Adrenal gland (tissue), 5 donors: ENCODE results near the gene MRPL2.

Experiments used
- POLR2A ChIP-seq, 2 donors: fragments of 450-650 bp; IDR thresholded peaks; one replicate each; pipeline ENCODE4 v1.6.1; 2017; ENCODE audit warnings: antibody characterized with exemption in 2 of 2, mild to moderate bottlenecking in 2 of 2, moderate library complexity in 1 of 2
- TF ChIP-seq, protein P1 (sequence below), 6 experiments: fragments of 450-650 bp in 4 of 6; fragments of 200-600 bp in 2 of 6; sonication (generic) in 1 of 6; IDR thresholded peaks; 1 replicate in 5 of 6; 2 replicates in 1 of 6; pipeline versions ENCODE4 v1.5.1 to v1.8.0; 2016 to 2021; ENCODE audit warnings: antibody characterized with exemption in 6 of 6, mild to moderate bottlenecking in 2 of 6, moderate library complexity in 1 of 6
- donor health status: DM: no; HTN: no; CAD: no.

DNA sequence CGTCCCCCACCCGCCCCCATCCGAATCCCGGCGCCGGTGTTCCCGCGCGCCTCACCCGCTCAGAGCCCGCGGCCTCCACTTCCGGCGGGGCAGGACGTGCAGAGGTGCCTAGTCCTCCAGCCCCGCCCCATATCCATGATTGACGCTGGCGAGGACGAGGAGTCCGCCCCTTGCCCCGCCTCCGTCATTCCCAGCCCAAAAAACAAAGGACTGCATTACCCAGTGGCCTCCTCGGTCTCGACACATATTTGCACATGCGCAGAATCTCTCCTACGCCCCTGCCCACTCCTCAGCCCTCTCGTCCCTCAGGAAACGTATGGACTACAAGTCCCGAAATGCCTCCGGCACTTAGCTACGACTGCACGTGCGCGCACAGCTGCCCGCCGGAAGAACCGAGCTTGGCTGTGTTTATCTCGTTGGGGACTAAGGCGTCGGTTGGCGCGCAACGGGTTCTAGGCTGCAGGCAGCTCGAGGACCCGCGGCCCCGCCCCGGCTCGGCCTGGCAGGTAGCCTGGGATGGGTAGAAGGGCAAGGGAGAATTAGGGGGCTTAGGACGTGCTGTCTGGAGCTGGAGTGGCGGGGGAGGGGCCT, 45.3 kb downstream of the MRPL2 start, which contains the start of the genes KLHDC3 and MEA1:
- peak; percentile 19 to 52 for TF ChIP-seq POLR2A (IDR thresholded peaks at IDR 0.05)
- TF ChIP-seq, protein P1, sequence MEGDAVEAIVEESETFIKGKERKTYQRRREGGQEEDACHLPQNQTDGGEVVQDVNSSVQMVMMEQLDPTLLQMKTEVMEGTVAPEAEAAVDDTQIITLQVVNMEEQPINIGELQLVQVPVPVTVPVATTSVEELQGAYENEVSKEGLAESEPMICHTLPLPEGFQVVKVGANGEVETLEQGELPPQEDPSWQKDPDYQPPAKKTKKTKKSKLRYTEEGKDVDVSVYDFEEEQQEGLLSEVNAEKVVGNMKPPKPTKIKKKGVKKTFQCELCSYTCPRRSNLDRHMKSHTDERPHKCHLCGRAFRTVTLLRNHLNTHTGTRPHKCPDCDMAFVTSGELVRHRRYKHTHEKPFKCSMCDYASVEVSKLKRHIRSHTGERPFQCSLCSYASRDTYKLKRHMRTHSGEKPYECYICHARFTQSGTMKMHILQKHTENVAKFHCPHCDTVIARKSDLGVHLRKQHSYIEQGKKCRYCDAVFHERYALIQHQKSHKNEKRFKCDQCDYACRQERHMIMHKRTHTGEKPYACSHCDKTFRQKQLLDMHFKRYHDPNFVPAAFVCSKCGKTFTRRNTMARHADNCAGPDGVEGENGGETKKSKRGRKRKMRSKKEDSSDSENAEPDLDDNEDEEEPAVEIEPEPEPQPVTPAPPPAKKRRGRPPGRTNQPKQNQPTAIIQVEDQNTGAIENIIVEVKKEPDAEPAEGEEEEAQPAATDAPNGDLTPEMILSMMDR (IDR thresholded peaks at IDR 0.05): no peak
